Left forelimb (tissue), 1 donor: ENCODE measurements around the gene CCDC34.

ENCODE experiments used
- DNase-seq: peaks from one replicate; pipeline ENCODE4 v3.0.0-alpha.2; 2018; ENCODE audit warnings: low spot score

CCDC34 gene

DNA sequence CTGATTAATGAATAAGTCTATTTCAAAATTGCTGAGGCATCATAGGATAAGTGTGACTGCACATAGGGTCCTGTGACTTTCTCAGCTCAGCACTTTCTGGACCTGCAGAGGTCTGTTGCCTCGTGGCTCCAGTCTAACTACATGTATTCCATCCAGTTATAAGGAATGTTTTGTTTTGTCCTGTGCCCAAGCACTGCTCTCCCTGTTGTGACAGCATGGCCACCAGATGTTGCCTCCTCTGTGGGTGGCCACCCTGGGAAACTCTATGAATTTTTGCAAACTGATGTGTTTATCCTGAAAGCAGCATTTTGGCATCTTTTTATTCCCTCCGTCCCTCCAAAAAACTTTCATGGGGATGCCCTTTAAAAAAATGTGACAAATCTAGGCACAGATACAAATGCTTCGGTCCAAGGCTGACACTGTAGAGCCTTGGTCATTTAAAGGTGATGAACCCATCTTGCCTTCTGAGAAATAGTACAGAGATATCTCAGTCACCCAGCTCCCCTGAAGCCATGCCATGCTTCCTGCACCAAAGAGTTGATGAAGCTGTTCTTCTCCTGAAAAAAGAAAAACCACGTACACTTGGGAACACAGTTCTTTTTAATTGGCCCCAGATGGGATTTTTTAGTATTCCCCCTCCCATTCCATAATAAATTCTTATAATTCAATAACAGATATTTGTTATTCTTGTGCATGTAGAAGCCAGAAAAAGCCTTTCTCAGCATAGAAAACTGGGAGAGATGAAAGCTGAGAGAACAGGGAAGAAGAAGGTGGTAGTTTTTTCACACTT, 72.6 kb downstream of the CCDC34 start:
- no peak for DNase-seq
